GM19025 (cell line): Measurements from ENCODE around the gene TMEM45A.
A peak's percentile ranks its signal among the peaks of the same experiment; 100 is the strongest.
"Not testable (repeated sequence)": the region's sequence is repeated elsewhere in the genome, so short reads cannot be mapped to it uniquely, and the experiment has no call there.

Source experiments
- ATAC-seq: cut with Tn5 transposase; IDR thresholded peaks from one replicate; pipeline ENCODE4 v1.9.1; 2021; ENCODE audit warnings: mild to moderate bottlenecking, low read depth, moderate library complexity; ENCODE audit not compliant: unreplicated experiment

TMEM45A gene

DNA sequence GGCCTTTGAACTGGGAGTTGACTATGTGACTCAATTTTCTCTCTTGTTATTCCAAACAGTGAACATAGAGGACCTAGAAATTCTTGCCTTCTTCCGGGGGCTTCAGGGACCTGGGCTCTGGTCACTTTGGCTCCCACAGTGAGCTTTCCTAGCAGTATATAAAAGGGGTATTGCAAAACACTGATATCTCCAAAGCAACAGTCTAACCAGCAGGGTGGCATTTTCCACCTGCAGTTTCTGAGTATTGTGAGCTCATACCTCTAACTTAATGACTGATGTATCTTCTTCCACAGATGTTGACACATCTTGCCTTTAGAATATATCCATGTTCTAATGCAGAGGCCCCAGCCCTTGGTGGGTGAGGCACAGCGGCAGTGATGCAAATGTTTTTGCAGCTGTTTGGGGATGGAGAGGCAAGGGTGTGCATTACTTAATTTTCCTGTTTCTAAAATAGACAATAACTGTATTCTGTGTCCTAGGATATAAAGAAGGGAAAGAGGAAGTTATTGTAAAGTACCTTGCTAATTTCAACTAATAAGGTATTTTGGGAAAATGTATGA is 71.3 kb downstream of the TMEM45A start:
- ATAC-seq = no peak

DNA sequence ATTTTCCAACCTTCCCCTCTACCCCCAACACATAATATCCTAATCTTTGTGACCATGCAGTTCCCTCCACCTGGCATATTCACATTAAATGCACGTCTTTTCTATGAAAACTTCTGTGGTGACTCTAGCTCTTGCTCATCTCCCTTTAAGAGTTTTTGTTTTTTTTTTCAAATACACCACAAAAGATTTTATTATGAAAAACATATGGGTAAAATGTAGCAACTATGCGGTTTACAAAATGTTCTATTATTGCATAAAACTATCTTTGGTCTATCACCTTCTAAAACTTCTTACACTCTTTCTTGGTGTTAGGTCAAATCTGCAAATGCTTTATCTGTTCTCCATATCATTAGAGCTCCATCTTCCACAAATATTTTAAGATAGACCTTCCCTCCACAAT is 78.4 kb downstream of the TMEM45A start:
- ATAC-seq = no peak

DNA sequence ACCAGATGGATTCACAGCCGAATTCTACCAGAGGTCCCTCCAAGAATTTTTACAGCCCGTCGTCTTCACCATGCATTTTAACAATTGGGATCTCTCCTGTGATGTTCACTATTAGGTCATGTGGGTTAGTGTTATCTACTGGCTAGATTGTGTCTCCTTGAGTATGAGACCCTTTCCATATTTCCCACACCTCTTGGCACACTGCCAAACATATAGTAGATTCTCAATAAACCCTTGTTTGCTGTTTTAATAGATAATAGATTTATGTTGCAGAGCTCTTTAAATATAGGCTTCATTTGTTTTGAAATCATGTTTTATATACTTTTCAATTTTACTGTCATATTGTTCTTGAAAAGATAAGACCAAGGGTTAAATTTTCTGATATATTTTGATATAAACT is 82.1 kb downstream of the TMEM45A start:
- ATAC-seq = no peak

DNA sequence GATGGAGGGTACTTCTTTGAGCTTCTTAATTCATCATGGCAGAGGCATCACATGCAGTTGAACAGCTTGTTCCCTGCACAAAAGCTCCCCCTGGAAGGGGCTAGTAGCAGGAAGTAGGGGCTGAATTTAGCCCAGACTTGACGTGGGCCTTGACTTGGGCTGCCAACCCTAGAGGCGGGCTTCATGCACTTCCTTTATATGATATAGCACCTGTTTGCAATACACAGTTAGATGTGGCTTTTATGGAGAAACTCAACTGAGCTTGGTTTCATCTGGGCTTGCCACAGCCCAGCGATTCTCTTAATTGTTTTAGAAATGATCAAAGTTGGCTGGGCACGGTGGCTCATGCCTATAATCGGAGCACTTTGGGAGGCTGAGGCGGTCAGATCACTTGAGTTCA is 83.3 kb downstream of the TMEM45A start:
- ATAC-seq = no peak

- ATAC-seq = no peak
Observed at GRCh38 chr3:100577382-100578008, 85.1 kb downstream of the TMEM45A start.

DNA sequence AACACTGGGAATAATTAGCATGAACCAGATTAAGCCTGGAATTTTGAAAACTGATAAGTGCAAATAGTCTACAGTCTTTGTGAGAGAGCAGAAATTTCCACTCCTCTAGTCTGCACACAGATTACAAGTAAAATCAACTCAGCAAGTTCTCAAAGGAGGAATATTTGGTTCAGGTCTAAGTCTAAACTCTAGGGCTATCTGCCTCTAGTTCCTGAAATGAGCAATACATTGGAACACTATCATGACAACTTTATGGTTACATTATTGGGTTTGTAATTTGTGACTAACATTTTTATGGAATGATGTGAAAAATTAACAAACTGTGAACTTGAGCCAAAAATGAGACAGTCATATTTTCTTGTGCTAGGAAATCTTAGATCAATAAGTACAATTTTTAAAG is 86.2 kb downstream of the TMEM45A start:
- no peak for ATAC-seq

DNA sequence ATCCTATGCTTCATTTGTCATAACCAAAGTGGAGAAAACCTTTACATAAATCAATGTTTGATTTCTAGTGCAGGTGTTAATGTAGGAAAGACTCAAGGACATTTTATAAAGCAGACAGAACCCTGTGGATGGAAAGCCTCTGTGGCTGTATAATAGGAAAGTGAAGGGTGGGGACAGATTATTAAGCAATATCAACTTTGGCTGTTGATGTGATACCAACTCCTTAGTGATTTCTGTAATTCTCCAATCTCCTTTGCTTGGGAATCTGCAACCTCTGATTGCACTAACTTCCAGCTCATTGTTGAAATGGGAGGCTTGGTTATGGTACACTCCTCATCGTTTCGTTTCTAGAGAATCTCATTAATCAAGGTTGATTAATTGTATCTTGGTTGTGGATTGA is 87.7 kb downstream of the TMEM45A start:
- ATAC-seq = no peak

GRCh38 chr3:100581650-100582049 is 89.2 kb downstream of the TMEM45A start:
- no peak for ATAC-seq

- not testable (repeated sequence) for ATAC-seq
Observed at GRCh38 chr3:100582157-100582556, 89.7 kb downstream of the TMEM45A start.

DNA sequence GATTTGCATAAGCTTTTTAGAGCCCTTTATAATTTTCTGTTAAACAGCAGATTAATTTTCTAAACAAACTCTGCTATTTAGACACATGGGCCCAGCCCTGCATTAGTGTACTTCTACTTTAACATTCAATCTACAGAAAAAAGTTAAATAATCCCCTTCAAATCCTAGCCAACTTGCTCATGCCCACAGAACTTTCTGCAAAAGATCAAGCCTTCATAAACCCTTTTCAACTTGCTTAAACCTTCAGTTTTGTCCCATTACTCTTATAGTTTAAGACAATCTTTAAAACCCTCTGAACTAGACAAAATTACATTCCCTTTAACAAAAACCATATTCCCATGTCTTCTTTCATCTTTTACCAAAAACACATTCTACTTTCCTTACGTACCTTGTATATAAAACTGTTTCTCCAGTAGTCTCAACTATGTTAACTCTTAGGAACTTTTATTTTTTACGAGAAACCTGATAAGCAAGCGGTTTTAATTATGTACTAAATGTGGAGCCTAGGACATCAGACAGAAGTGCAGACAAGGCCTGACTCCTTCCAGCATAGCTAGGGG is 91.8 kb downstream of the TMEM45A start:
- no peak for ATAC-seq

DNA sequence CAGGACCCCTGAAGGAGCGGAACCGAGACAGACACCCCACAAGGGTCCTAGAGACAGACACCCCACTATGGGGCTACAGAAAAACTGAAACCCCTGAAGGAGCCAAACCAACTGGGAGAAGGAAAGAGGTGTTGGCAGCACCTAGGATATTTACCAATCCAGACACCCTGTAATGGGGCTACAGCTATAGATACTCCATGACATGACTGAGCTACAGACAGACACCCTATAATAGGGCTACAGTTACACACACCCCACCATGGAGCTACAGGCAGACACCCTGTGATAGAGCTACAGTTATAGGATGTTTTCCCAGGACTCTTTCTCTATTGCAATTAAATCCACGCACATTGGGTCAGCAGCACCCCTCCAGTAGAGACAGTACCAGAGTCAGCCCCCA is 94.4 kb downstream of the TMEM45A start:
- no peak for ATAC-seq

DNA sequence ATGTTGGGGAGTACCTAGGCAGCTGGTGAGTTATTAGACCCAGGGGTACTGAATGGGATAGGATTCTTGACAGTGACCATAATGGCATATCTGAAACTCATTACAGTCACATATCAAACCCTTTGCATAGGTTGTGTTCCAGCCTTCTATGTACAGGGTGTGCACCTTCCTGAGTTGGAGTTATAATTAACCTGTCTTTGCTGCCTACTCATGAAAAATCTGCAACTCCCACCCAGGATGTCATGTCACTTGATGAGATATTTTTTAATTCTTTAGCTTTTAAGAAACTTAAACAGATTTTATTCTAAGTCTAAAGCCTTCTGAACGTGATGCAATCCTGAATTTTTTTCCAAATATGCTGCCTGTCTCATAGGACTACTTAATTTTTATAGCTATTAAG is 95.8 kb downstream of the TMEM45A start:
- ATAC-seq = no peak

DNA sequence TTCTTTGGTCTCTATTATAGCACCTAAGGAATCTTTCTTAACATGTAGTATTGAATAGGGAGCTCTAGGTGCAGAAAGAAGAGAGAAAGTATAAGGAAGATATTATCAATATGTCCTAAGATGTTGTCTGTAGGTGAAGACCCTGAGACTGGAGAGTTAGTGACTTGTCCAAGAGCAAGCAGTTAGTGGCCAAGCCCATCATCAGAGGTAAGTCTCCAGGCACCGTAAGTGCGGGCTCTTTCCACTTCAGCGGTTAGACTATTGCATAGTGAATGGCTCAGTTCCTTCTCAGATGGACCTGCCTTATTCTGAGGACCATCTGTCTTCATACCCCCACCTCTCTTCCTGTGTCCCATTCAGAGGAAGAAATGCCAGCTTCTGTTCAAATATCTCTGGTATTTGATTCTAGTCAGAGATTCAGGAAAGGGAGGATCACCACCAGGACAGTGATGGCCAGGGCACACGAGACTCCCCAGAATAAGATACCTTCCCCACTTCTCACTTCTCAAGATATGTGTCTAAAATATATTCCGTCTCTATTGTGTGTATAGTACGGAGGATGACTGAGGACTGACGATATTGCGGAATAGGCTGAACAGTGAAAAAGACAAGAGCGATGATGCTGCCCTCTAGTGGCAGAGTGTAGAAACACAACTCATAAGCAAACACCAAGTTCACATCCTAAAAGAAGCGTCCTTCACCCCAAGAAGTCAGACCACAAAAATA is 97.9 kb downstream of the TMEM45A start:
- ATAC-seq = peak; percentile 70

- no peak for ATAC-seq
Observed at GRCh38 chr3:100590840-100591147, 98.4 kb downstream of the TMEM45A start.

DNA sequence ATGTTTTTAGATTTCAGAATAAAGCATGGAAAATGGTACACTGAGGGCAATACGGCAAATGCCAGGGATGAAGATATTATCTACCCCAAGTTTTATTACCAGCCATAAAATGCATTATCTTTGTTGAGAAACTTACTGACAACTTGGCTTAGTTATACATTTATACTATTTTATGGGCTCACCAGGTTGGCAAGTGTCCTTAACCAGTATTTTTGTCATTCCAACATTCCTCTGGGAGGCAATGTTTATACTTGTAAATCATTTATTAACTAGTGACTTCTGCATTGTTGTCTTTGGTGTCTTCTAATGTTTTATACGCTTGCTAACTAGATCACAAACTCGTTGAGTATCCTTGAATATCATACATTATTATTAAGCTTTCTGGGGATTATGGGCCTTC is 99.0 kb downstream of the TMEM45A start:
- no peak for ATAC-seq

DNA sequence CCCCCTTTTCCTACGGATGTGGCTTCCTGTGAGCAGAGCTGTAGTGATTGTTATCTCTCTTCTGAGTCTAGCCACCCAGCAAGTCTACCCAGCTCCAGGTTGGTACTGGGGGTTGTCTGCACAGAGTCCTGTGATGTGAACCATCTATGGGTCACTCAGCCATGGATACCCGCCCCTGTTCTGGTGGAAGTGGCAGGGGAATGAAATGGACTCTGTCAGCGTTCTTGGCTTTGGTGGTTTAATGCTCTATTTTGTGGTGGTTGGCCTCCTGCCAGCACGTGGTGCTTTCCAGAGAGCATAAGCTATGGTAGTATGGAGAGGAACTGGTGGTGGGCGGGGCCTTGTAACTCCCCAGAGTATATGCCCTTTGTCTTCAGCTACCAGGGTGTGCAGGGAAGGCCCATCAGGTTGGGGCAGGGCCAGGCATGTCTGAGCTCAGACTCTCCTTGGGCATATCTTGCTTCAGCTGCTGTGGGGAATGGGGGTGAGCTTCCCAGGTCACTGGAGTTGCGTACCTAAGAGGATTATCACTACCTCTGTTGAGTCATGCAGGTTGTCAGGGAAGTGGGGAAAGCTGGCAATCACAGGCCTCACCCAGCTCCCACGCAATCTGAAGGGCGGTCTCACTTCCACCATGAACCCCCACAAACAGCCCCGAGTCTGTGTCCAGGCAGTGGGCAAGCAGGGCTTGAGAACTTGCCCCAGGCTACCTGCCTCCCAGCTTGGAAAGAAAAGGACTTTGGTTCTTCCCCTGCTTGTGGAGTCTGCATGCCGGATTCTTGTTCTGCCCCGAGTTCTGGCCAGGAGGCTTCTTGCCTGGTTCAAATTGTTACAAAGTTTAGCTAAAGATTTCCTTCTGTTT is 108.0 kb downstream of the TMEM45A start:
- no peak for ATAC-seq

GRCh38 chr3:100602506-100603444 is 110.4 kb downstream of the TMEM45A start:
- ATAC-seq = peak; percentile 28

DNA sequence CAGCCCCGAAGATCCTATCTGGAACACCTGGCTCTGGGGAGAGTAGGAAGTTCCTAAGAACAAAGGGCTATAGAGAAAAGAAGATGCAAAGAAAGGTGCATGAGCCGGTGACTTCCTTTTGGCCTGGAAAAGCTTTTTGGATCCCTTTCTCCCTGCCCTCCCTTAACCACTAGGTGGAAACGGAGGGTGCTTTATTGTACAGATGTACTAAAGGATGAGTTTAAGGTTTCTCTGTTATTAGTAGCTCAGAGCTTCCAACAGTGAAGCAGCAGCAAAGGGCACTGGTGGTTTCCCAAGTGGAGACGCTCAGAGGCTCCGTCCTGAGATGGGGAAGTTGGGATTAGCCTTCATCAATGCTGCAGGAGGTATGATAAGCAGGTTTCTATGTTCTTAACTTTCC is 111.0 kb downstream of the TMEM45A start:
- ATAC-seq = peak; percentile 20

- no peak for ATAC-seq
Observed at GRCh38 chr3:100605358-100605757, 112.9 kb downstream of the TMEM45A start.
